Skeletal muscle satellite cell (primary cell): ENCODE results near the gene NRSN2.

Experiments used
- H3K27me3 ChIP-seq: 2 replicates; pipeline ENCODE4 v1.7.0; 2013; ENCODE audit warnings: low read length; ENCODE audit not compliant: control insufficient read depth, insufficient read depth
- H3K36me3 ChIP-seq: 2 replicates; pipeline ENCODE4 v1.7.0; 2013; ENCODE audit warnings: mild to moderate bottlenecking, control low read depth, low read length; ENCODE audit not compliant: insufficient read depth
- H3K4me1 ChIP-seq: 2 replicates; pipeline ENCODE4 v1.7.0; 2013; ENCODE audit warnings: low read length; ENCODE audit not compliant: control insufficient read depth, insufficient read depth
- H3K4me2 ChIP-seq: 2 replicates; pipeline ENCODE4 v1.7.0; 2013; ENCODE audit warnings: mild to moderate bottlenecking, low read length
- H3K4me3 ChIP-seq: 2 replicates; pipeline ENCODE4 v1.7.0; 2013; ENCODE audit warnings: low read length
- H3K9ac ChIP-seq: 2 replicates; pipeline ENCODE4 v1.7.0; 2013; ENCODE audit warnings: mild to moderate bottlenecking, low read depth, low read length, moderate library complexity
- H3K9me3 ChIP-seq: replicated peaks from 2 replicates; pipeline ENCODE4 v1.7.0; 2013; ENCODE audit warnings: mild to moderate bottlenecking, control low read depth, low read length

The NRSN2 gene

DNA sequence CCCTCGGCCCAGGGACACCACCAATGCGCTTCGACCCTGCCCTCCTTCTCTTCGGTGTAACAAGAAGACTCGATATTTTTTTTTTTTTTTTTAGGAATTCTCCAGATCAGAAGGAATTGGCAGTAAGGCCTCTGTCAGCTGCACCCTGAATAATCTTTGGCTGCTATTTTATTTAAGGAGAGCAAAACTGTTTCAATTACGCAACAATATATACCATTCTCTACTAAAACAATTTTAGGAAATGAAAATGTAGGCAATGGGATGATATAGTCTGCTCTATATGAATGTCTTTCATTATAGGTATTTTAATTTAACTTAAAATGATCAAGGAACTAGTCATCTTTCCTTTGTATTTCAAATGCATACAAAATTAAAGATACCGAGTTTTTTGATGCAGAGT, 36.3 kb upstream of the NRSN2 start:
- peak overlapping the region; percentile 68 for H3K4me2 ChIP-seq
- H3K9ac ChIP-seq = no peak overlapping the region
- H3K36me3 ChIP-seq = no peaks in the 10 kb centered on the region
- peaks cover 23% of the 10 kb centered on the region for H3K4me1 ChIP-seq
- no peak overlapping the region for H3K4me3 ChIP-seq
- no peaks in the 10 kb centered on the region for H3K27me3 ChIP-seq
- no peaks in the 10 kb centered on the region for H3K9me3 ChIP-seq

DNA sequence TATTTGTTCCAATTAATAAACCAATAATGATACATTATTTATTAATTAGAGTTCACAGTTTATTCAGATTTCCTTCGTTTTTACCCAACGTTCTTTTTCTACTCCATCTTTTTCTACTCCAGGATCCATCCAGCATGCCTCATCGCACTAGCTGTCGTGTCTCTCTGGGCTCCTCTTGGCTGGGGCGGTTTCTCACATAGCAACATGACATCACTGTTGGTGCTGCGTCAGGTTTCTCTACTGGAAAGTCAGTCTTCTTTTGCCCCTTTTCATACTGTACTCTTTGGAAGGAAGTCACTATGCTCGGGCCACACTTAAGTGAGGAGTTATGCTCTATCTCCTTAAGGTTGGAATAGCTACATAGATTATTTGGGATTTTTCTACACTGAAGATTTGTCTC, 35.3 kb upstream of the NRSN2 start:
- no peaks in the 10 kb centered on the region for H3K36me3 ChIP-seq

GRCh38 chr20:312067-312466, 34.8 kb upstream of the NRSN2 start:
- H3K4me2 ChIP-seq = no peak overlapping the region
- no peaks in the 10 kb centered on the region for H3K27me3 ChIP-seq
- H3K4me1 ChIP-seq = peaks cover 23% of the 10 kb centered on the region
- H3K9me3 ChIP-seq = no peaks in the 10 kb centered on the region
- H3K4me3 ChIP-seq = no peak overlapping the region
- H3K36me3 ChIP-seq = no peaks in the 10 kb centered on the region
- H3K9ac ChIP-seq = no peak overlapping the region

More for the DNA sequence above, 35.3 kb upstream of the NRSN2 start:
- no peak overlapping the region for H3K4me2 ChIP-seq
- no peaks in the 10 kb centered on the region for H3K9me3 ChIP-seq
- H3K27me3 ChIP-seq = no peaks in the 10 kb centered on the region
- no peak overlapping the region for H3K4me3 ChIP-seq
- peaks cover 23% of the 10 kb centered on the region for H3K4me1 ChIP-seq
- no peak overlapping the region for H3K9ac ChIP-seq

- Histone ChIP-seq H3K4me1 (peaks cover 23% of the 10 kb centered on the region), H3K9ac (no peak overlapping the region), H3K9me3 (no peaks in the 10 kb centered on the region), H3K27me3 (no peaks in the 10 kb centered on the region), H3K36me3 (no peaks in the 10 kb centered on the region), H3K4me2 (no peak overlapping the region), H3K4me3 (no peak overlapping the region)
Observed at GRCh38 chr20:312866-313265, 34.0 kb upstream of the NRSN2 start.

- no peak overlapping the region for H3K4me2 ChIP-seq
- no peaks in the 10 kb centered on the region for H3K27me3 ChIP-seq
- H3K4me3 ChIP-seq = no peak overlapping the region
- H3K36me3 ChIP-seq = no peaks in the 10 kb centered on the region
- no peak overlapping the region for H3K9ac ChIP-seq
- peaks cover 23% of the 10 kb centered on the region for H3K4me1 ChIP-seq
- no peaks in the 10 kb centered on the region for H3K9me3 ChIP-seq
Observed at GRCh38 chr20:313402-313801, 33.5 kb upstream of the NRSN2 start.

DNA sequence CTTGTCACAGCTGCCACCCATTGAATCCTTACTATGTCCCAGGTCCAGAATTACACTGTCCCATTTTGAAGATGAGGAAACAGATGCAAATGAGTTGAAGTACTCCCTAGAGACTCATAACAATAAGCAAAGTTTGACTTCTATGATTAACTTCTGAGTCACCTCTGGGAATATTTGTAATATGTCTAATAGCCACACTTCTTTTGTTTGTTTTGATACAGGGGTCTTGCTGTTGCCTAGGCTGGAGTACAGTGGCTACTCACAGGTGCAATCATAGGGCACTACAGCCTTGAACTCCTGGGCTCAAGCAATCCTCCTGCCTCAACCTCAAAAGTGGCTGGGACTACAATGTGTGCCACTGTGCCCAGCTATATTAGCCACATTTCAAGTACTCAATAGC, 33.0 kb upstream of the NRSN2 start:
- no peak overlapping the region for H3K4me3 ChIP-seq

DNA sequence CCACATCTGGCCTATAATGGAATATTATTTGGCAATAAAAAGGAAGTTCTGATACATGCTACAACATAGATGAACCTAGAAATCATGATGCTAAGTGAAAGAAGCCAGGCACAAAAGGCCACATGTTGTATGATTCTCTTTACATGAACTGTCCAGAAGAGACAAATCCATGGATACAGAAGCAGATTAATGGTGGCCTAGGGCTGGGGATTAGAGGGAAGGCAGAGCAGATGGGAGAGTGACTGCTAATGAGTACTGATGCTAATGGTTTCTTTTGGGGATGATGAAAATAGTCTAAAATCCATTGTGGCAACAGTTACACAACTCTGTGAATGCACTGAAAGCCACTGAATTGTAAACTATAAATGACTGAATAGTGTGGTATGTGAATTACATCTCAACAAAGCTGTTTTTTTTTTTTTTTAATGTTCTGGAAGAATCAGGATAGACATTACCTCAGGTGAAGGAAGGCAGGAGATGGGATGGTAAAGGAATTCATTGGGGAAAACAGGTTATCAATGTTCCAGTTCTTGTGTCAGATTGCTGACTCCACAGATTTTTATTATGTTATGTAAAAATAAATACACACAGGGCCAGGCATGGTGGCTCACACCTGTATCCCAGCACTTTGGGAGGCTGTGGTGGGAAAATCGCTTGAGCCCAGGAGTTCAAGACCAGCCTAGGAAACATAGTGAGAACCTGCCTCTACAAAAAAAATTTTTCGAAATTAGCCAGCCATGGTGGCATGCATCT, 30.4 kb upstream of the NRSN2 start:
- no peak overlapping the region for H3K9ac ChIP-seq
- peaks cover 7% of the 10 kb centered on the region for H3K4me1 ChIP-seq
- H3K4me2 ChIP-seq = no peak overlapping the region
- no peaks in the 10 kb centered on the region for H3K36me3 ChIP-seq
- no peaks in the 10 kb centered on the region for H3K27me3 ChIP-seq
- H3K4me3 ChIP-seq = no peak overlapping the region
- no peaks in the 10 kb centered on the region for H3K9me3 ChIP-seq

More for the DNA sequence above, 33.0 kb upstream of the NRSN2 start:
- H3K9me3 ChIP-seq = no peaks in the 10 kb centered on the region
- no peak overlapping the region for H3K9ac ChIP-seq
- no peaks in the 10 kb centered on the region for H3K36me3 ChIP-seq
- no peaks in the 10 kb centered on the region for H3K27me3 ChIP-seq
- peaks cover 23% of the 10 kb centered on the region for H3K4me1 ChIP-seq
- H3K4me2 ChIP-seq = no peak overlapping the region

DNA sequence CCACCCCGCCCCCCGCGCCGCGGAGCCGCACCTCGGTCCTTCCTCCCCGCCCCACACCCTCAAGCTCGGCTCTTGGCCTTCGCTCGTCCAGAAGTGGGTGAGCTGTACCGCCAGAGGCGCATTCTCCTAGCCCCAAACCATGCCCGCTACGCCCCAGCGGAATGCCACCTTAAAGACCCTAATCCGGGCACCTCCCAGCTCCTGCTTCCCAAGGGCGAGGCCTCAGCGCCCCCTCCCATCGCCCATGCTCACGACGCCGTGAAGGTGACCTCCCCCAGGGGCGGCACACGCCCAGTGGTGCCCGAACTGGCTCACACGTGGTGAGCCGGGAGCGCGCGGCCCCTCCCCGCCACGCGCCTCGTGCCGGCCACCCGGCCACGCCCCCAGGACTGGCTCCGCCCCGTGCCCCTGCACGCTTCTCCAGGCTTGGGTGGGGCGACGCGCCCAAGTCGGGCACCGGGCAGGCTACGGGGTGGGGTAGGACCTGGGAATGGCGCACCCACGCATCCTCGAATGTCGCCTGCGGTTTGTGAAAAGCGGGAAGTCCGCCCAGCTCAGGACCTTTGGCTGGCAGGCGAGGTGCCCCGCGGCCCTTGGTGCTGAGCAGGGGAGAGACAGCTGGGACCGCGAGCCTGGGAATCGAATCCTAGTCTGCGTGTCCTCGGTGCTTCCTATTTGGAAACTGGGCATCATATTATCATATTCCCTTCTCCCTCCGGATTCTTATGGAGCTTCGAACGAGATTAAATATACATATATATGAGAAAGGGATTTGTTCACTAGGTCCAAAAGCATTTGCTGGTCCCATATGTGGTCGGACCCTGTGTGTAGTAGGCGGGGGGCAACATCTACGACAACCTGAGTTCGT, 22.5 kb upstream of the NRSN2 start:
- no peaks in the 10 kb centered on the region for H3K27me3 ChIP-seq
- no peaks in the 10 kb centered on the region for H3K9me3 ChIP-seq
- H3K4me1 ChIP-seq = peaks cover 19% of the 10 kb centered on the region
- H3K4me3 ChIP-seq = peak overlapping the region; percentile 81
- H3K36me3 ChIP-seq = no peaks in the 10 kb centered on the region
- H3K9ac ChIP-seq = peak overlapping the region; percentile 79
- H3K4me2 ChIP-seq = peak overlapping the region; percentile 88

DNA sequence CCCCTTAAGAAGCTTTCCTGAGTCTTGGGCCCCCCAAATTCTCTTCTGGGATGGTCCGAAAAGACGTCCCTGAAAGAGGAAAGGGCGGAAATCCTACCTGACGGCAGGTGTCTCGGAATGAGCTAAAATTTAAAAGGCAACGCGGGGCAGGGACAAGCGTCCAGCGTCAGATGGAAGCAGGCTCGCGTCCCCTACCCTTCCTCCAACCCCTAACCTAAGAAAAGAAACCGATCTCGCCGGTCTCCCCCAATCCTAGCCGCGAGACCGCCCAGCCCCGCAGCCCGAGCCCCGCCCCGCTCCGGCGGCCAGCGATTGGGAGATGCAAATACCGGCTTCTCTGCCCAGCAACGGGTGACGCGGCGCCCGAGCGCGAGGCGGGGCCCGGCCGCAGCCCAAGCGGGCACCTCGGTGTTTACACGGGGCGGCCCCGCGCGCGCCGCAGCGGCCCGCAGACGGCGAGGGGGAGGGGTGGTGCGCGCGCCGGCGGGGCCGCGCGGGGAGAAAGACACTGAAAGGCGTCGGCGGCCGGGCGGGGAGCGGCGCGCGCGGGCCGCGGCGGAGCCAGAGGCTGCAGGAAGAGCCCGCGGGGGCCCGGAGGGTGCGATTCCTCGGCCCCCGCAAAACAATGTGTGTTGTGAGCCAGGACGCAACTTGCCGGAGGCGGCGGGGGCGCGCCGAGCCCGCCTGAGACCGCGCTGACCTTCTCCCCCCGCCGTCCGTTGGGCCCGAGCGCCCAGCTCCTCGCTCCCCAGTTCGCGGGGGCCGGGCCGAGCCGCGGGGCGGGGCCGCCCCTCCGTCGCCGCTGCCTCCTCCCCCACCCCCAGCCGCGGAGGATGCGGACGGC, 21.6 kb upstream of the NRSN2 start, which contains the start of gene SOX12:
TSS of gene SOX12 (plus strand) at position 508 of the 844 bp plus-strand sequence. CDS start 373 bp downstream, outside the sequence.
- no peaks in the 10 kb centered on the region for H3K9me3 ChIP-seq
- no peaks in the 10 kb centered on the region for H3K36me3 ChIP-seq
- peak within 1 kb of the TSS; percentile 81 for H3K4me3 ChIP-seq
- H3K4me2 ChIP-seq = peak within 1 kb of the TSS; percentile 88
- peak within 1 kb of the TSS; percentile 79 for H3K9ac ChIP-seq
- peaks cover 27% of the 10 kb centered on the region for H3K4me1 ChIP-seq
- H3K27me3 ChIP-seq = no peaks in the 10 kb centered on the region

GRCh38 chr20:325889-326644, 20.8 kb upstream of the NRSN2 start:
- Histone ChIP-seq H3K4me3 (peak overlapping the region; percentile 81), H3K36me3 (no peaks in the 10 kb centered on the region), H3K4me2 (peak overlapping the region; percentile 88), H3K4me1 (peaks cover 32% of the 10 kb centered on the region), H3K27me3 (no peaks in the 10 kb centered on the region), H3K9me3 (no peaks in the 10 kb centered on the region), H3K9ac (peak overlapping the region; percentile 79)
